Mesenteric fat pad (tissue), 1 donor: ENCODE results near the gene COL20A1. TPM values are rescaled to one million over a fixed set of nuclear protein-coding genes. Genes with fewer than 3 reads are reported as not detected.

Source experiments
- DNase-seq: peaks from one replicate; pipeline ENCODE4 v3.0.0-alpha.2; 2020; ENCODE audit warnings: low spot score
- total RNA-seq: library from RNA; stranded (reverse); fragmentation: NEBNext Ultra II Directional; extraction: Animal tissue kit (Norgen Biotek cat#: 25700); gene quantifications from one replicate; pipeline ENCODE4 v1.2.1, GENCODE V29; 2021
- donor health status: DM: yes; HTN: yes; CAD: no.

Gene COL20A1
- total RNA-seq, 1 donor from 2014 or later, result not detected

DNA sequence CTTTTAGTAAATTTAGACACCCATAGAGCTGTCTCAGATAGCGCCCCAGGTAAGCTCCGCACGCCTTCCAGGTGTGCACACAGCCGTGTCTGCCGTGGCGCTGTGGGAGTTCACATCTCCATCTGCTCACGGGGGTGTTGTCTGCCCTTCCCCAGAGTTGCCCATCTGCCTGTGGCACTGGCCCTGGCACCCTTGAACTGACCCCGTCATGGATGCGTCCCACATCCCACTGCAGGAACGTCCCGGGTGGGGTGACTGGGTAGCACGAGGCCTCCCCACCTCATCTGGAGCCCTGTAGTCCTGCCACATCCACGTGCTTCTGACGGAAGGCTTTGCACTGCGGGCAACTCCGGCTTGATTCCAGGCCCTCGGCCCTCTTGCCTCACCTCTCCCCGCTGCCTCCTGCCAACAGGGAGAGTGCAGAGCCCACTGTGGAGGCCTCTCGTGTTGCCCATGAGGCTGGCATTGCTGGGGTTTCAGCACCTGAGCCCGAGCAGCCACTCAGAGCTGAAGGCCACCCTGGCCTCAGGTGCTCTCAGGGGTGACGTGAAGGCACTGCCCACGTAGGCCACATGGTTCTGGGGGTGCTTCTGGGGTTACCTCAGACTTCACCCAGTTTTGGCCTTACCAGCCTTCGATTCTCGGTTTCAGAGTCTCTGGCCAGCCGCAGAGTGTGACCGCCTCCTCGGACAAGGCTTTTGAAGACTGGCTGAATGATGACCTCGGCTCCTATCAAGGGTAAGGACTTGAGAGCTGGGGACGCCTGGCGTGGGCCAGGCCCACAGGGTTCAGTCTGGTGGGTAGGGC lies 15.3 kb upstream of the COL20A1 start:
- DNase-seq, result no peak

DNA sequence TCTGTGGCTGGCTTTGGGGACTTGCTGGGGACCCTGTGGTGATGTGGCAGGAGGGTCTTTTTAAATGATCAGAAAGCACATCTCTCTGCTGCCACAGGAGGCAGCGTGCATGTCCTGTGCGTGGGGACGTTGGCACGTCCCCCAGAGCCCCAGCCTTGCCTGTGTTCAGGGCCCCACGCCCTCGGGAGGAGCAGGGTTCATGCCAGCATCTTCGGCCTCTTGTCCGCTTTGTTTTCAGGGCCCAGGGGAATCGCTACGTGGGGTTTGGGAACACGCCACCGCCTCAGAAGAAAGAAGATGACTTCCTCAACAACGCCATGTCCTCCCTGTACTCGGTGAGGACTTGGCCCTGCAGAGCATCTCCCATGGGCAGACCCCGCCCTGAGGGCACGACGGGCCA lies 14.3 kb upstream of the COL20A1 start:
- no peak for DNase-seq

DNA sequence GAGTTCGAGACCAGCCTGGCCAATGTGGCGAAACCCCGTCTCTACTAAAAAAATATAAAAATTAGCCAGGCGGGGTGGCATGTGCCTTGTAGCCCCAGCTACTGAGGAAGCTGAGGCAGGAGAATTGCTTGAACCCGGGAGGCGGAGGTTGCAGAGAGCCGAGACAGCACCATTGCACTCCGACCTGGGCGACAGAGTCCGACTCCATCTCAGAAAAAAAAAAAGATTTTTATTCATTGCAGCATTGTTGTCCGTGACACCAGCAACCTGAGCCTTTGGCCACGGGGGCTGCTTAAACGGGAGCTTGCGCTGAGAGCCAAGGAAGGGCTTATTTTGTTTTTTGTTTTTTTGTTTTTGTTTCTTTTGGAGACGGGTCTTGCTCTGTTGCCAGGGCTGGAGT lies 13.1 kb upstream of the COL20A1 start:
- DNase-seq, result no peak

DNA sequence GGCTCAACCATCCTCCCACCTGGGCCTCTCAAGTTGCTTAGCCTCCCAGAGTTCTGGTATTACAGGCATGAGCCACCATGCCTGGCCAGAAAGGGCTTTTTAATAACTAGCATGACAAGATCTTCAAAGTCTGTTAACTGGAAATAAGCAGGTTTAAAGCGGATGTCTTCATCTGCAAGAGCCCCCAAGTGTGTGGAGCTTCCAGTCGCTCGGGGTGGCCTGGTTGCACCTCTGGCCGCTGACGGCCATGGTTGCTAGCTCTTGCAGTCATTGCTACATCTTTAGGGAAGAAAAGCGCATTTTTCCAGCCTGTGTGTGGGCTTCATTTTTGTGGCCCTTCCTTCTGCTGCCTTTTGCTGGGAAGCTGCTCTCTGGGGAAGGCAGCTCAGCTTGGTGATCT lies 12.6 kb upstream of the COL20A1 start:
- no peak for DNase-seq

DNA sequence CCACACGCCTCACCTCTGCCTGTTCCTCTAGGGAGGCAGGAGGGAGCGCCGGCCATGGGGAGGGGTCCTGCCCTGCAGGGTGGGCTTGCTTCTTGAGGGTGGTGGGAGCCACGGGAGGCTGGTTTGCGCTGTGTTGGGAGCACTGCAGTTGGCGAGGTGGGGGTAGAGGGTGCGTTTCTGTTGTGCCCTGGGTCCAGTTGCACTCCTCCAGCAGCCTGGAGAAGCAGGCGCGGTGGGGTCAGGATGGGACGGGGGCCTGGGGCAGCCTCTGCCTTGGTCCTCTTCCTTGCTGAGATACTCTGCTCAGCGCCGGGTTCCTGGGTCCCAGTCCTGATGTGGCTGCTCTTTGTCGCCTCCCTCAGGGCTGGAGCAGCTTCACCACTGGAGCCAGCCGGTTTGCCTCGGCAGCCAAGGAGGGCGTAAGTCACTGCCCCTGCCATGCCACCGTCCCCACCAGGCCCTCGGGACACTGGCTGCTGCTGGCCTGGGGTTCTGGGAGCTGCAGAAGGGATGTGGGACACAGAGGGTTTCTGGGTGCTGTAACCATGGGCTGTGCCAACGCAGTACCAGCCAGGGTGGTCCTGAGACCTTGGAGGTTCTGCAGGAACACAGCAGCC lies 11.9 kb upstream of the COL20A1 start:
- DNase-seq, result no peak

DNA sequence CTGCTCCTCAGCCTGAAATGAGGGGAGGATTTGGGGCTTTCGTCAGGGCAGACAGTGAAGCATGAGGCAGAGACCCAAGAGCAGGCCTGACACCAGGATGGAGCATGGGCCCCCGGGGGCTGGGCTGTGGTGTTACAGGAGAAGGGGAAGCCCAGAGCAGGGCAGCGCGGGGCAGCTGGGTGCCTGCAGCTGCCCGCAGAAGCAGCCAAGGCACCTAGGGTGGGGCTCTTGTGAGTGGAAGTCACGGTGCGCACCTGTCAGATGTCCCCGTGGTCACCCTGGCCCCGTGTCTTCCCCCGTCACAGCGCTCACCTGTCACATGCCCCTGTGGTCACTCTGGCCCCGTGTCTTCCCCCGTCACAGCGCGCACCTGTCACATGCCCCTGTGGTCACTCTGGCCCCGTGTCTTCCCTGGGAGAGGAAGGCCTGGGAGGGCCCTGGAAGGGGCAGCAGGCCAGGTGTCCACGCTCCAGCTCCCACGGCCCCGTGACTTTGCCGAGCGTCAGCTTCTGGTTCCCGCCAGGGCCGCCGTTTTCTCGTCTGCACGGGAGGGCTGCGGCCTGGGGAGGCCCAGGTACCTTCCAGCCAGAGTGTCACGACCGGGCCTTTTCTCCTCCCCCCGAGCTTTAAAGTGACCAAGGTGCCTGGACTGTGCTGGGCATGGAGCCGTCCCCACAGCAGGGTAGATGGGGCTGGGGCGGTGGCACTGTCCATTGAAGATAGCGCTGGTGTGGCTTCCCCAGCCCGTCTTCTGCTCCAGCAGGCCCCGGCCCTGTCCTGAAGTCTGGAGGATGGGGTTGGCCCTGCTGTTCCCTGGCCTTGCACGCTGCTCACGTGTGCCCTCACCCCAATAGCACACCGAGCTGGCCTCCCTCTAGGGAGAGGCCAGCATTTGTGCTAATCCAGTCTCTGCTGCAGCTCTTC lies 11.0 kb upstream of the COL20A1 start:
- no peak for DNase-seq

DNA sequence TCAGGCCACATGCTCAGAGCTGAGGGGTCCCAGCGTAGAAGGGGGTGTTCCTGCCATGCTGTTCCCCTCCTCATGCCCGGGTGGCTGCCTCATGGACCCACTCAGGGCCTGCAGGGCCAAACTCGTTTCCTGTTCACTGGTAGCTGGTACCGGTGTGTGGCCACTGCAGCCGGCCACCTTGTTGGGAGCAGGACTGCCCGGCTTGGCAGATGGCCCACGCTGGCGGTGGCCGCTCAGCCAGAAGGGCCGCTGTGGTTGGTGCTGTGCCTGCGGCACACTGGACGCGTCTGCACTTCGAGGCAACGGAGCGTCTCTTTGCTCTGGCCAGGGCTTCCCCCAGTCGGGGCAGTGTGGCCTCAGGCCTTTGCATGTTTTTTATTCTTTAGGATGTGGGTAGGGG lies 10.0 kb upstream of the COL20A1 start:
- DNase-seq, result no peak

DNA sequence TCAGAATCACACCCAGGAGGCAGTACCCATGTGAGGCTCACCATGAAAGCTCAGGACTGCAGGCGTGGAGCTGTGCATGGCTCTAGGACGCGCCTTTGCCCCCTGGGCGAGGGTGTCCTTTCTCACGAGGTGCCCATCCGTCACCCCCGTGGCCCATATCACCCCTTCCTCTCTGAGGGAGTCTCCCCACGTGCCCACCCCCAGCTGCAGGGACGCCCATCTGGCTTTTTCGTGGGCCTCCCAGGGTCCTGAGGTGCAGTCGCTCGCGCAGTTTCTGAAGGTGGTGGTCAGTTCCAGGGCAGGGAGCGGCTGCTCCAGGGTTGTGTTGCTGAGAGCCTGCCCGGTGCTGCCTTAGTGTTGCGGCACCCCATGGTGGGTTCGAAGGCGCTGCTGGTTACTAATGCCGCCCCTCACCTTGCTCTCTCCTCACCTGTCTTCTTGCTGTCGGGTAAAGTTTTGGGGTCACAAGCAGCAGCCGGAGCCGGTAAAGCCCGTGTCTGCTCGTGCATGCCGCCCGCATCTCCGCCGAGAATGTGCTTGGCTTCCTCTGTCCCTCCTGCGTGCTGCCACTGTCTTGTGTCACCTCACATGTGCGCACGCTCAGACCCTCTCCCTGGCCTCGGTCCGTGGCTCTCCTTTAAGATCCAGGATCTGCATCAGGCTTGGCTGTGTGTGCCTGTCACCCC lies 9.4 kb upstream of the COL20A1 start:
- DNase-seq, result no peak

DNA sequence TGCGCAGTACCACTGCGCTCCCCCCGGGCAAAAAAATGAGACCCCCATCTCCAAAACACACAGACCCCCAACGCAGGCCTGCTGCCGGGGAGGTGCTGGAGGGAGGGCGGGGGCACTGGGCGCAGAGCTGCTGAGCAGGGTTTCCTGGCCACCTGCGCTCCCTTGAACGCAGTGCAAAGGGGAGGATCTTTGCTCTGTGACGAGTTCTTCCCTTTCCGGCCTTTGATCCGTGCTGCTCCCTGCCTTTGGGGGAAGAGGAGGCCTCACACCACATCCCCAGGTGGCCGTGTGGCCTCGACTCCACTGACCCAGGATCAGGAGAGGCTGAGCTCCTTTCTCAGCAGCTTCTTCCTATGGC lies 8.9 kb upstream of the COL20A1 start:
- no peak for DNase-seq

DNA sequence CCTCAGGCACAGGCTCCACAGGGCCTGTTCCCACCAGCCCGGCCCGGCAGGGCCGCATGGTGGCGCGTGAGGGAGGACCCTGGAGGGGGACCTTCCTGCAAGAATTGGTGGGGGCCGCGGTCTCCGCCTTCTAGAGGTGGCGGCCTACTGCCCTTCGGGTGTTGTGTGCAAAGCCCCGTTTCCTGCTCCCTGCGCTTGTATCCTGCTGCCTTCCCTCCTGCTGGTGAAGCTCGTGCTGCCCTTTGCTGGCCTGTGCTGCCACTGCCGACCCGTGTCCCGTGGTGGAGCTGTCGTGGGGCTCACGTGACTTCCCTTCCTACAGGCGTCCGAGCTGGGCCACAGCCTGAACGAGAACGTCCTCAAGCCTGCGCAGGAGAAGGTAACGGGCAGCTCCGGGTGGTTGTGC lies 8.4 kb upstream of the COL20A1 start:
- no peak for DNase-seq

DNA sequence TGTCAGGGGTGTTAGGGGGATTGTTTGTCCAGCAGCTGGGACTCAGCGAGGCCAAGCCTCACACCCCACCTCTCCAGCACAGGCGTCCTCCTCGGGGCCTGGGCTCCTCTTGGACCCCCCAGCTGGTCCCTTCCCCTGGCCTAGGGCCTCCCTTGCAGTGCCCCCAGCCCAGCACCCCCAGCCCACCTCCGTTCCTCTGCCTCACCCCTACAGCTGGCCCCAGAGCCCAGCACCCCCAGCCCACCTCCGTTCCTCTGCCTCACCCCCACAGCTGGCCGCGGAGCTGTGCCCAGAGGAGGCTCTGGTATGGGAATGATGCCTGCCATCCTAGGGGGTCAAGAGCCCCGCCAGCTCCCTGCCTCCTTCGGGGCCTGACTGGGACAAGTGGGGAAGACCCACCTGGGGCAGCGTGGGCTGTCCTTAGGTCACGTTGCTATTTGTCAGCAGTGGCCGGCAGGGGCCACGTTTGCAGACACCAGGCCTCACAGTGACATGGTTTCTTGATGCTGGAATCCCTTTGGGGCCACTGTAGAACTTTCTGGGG lies 7.9 kb upstream of the COL20A1 start:
- no peak for DNase-seq

DNA sequence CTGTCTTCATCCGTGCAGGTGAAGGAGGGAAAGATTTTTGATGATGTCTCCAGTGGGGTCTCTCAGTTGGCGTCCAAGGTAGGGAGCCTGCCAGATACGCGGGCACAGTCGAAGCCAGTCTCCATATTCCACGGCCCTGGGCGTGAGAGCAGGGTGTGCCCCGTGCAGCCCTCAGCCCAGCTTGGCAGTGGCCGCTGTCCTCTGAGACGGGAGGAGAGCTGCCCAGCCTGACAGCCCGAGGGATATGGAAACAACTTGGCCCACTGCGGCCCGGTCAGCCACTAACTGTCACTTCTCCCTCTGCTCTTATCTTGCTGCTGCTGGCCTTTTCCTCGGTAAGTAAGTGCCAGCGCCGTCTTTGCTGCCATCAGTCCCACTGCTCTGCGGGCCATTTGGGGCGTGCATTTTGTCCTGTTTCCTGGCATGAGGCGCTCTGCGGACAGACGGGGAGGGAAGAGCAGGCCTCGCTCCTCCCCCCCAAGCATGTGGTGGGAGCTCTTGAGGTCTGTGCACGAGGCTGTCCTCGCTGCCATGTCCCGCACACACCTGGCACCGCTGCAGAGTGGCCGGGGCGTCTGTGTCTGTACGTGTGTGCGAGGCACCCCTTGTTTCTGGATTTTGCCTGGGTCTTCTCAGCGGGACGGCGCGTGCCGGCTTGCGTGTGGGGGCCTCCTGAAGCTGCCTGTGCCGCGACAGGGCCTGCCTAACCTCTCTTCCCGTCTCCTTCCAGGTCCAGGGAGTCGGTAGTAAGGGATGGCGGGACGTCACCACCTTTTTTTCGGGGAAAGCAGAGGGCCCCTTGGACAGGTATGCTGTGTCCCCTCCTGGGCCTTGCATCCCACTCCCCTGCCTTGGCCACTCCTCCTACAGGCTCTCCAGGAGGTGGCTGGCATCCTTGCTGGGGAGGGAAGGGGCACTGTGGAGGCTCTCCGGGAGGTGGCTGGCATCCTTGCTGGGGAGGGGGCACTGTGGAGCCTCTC lies 7.1 kb upstream of the COL20A1 start:
- no peak for DNase-seq

DNA sequence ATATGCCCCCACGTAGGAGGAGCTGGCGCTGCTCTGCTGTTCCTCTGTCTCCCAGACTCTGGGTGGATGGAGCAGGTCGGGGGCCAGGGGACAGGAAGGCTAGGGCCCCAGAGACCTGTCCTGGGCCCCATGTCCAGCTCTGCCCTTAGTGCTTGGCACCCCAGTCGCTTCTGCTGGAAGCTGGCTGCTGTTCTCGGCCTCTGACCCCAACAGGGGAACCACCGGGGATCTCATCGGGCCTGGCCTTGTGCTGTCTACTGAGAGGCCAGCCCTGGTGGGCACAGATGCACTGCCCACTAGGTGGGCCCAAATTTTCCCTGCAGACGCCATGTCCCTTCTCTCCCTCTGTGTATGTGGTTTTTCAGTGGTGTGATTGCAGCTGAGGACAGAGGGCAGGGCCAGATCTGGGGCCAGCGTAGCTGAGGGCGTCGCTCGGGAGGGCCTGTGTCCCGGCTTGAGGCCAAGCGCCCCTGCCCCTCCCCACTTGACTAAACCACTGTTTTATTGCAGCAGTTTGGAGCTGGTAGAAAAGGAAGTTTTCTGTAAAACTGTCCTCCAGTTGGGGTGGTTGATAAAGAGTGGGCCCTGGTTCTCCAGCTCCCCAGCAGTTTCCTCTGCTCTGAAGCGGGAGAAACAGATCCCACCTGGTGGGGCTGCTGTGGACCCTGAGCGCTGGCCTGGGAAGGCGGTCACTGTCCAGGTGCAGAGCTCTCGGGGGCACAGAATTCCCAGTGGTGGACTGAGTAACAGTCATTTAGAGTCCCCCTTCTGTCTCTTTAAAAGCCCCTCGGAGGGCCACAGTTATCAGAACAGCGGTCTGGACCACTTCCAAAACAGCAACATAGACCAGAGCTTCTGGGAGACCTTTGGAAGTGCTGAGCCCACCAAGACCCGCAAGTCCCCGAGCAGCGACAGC lies 5.9 kb upstream of the COL20A1 start:
- no peak for DNase-seq

DNA sequence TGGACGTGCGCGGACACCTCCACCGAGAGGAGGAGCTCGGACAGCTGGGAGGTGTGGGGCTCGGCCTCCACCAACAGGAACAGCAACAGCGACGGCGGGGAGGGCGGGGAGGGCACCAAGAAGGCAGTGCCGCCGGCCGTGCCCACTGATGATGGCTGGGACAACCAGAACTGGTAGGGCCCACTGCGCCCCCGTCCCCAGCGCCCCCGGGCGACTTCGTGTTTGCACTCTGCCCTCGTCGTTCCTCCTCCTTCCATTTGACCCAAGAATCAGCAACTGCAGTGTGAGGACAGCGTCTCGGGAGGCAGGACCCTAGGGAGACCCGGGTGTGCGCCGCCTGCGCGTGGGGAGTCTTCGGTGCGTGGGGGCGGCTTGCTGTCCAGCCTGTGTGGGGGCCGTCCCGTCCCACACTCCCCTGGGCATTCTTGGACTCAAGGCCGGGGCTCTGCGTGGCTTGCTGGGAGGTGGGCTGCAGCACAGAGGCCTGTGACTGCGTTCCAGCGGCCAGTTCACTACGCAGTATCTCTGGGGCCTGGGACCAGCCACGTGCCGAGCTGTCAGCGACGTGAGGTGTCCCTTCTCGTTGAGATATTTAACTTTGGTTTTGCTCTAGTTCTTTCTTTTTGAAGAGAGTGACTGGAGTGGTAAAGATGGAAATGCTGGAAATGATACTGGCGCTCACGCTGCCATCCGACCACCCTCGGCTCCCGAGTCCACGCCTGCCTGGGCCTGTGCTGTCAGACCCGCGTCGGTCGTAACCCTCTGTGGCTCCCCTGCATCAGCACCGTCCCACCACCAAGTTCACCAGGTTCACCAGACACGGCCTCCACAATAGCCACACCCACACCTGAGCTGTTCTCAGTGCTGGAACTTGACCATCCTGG lies 5.0 kb upstream of the COL20A1 start:
- no peak for DNase-seq

DNA sequence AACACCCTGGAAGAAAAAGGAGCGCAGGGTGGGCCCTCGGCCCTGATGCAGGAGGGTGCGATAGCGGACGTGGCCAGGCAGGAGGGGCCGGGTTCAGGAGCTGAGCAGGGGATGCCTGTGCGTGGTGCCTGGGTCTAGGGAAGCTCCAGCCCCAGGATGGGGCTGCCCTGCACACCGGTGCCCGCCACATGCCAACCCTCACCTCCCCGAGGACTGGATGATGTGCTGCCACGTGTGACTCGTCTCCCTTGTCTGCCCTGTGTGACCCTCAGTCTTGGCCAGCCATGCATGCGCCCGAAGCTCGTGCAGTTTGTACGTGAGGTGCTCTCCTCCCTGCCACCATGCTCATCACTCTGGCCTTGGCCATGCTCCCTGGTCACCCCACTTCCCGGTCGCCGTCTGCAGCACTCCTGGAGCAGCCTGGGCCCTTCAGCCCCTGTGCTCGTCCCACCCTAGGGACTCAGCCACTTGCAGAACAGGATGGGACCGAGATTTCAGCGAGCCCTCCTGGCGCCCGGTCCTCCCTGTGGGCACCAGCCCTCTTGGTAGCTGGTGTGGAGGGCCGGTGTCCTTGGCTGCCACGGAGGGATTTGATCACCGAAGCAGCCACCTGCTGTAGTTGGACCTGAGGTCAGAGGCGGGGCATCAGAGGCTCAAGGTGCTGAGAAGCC lies 4.3 kb upstream of the COL20A1 start:
- DNase-seq, result no peak

DNA sequence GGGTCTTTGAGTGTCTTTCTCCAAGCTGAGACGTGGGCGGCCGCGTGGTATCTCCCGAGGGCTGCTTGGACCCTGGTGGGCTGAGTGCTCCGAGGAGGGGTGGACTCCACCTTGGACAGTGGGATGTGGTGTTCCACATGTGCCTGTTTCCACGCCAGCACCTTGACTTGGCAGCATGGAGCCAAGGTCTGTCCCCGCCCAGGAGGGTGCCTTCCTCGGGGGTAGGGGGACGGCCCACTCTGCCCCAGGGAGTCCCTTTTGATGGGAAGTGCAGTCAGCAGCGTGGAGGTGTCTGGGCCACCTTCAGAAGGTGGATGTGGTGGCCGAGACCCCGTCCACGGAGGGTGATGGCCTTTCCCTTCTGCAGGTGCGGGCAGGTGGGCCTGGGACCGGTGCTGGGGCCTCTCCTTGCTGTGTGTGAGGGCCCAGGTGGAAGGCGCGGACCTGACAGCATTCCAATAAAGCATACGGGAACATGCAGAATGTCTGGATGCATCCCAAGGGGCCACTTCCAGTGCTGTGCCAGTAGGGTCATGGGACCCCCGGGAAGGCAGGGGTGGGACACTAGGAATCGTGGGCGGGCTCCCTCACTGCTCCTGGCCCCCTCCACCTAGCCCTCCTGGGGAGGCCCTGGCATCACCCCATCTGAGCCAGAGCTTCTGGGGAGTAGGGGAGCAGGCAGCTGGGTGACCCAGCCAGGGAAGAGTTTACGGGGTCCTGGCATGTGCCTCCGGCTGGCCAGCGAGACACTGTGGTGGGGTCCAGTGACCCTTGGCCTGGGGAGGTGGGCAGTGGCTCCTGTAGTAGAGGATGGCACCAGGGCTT lies 3.5 kb upstream of the COL20A1 start:
- DNase-seq, result no peak
